Kidney capillary endothelial cell (primary cell): ENCODE results near the gene PRSS27.

Experiments
- DNase-seq: peaks from one replicate; pipeline ENCODE4 v3.0.0-alpha.2; 2018; ENCODE audit warnings: low spot score

The PRSS27 gene

GRCh38 chr16:2720064-2720457 lies at the start of gene PRSS27:
TSS of gene PRSS27 (minus strand) at chr16:2720224. CDS start at chr16:2720160, 64 bp downstream.
- DNase-seq, result no peak

GRCh38 chr16:2769675-2770056 lies 49.6 kb upstream of the PRSS27 start:
- no peak for DNase-seq

GRCh38 chr16:2769100-2769529 lies 49.1 kb upstream of the PRSS27 start:
- DNase-seq, result no peak

DNA sequence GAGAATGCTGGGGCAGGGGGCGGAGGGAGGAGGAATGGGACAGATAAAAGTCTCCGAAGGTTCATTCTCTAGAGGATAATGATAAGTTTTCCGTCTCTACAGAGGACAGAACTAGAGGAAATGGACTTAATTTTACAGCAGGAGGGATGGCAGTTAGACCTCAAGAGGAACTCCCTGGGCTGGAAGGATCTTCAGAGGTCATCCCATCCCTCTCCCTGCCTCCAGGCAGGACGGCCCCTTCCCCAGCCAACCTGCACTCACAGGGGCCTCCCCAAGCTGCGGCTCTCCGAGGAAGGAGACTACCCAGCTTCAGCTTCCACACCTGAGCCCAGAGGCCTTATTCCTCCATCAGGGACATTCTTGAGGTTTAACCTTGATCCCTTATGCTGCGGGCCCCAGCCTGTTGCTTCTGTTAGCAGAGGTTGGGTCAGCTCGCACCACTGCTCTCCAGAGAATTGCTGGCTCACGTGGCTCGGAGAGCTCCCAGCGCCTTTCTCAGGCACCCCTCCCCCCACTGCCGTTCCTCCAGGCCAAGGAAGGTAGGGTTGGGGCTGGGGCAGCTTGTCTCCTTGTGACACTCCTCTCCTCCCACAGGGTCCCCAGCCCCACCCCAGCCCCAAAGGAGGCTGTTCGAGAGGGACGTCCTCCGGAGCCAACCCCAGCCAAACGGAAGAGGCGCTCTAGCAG lies 48.5 kb upstream of the PRSS27 start:
- no peak for DNase-seq

- DNase-seq, result no peak
Observed at GRCh38 chr16:2767891-2768290, 47.9 kb upstream of the PRSS27 start.

GRCh38 chr16:2767140-2767731 lies 47.2 kb upstream of the PRSS27 start:
- DNase-seq, result no peak

- DNase-seq, result no peak
Observed at GRCh38 chr16:2766430-2767139, 46.6 kb upstream of the PRSS27 start.

DNA sequence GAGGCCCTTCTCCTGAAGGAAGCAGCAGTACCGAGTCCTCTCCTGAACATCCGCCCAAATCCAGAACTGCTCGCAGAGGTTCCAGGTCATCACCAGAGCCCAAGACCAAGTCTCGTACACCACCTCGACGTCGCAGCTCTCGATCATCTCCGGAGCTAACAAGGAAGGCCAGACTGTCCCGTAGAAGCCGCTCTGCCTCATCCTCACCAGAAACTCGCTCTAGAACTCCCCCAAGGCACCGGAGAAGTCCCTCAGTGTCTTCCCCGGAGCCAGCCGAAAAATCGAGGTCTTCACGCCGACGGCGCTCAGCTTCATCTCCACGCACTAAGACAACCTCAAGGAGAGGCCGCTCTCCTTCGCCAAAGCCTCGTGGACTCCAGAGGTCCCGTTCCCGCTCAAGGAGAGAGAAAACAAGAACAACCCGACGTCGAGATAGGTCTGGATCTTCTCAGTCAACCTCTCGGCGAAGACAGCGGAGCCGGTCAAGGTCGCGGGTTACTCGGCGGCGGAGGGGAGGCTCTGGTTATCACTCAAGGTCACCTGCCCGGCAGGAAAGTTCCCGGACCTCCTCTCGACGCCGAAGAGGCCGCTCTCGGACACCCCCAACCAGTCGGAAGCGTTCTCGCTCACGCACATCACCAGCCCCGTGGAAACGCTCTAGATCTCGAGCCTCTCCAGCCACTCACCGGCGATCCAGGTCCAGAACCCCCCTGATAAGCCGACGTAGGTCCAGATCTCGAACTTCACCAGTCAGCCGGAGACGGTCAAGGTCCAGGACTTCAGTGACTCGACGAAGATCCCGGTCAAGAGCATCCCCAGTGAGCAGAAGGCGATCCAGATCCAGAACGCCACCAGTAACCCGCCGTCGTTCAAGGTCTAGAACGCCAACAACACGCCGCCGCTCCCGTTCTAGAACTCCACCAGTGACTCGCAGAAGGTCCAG lies 45.7 kb upstream of the PRSS27 start:
- DNase-seq, result no peak

GRCh38 chr16:2764718-2765117 lies 44.7 kb upstream of the PRSS27 start:
- no peak for DNase-seq

- no peak for DNase-seq
Observed at GRCh38 chr16:2763173-2763572, 43.1 kb upstream of the PRSS27 start.

DNA sequence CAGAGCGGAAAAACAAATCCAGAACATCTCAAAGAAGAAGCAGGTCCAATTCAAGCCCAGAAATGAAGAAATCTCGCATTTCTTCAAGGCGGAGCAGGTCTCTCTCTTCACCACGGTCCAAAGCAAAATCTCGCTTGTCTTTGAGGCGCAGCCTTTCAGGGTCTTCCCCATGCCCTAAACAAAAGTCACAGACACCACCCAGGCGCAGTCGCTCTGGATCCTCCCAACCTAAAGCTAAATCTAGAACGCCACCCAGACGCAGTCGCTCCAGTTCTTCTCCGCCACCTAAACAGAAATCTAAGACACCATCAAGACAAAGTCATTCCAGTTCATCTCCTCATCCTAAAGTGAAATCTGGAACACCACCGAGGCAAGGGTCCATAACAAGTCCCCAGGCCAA lies 42.7 kb upstream of the PRSS27 start:
- no peak for DNase-seq

DNA sequence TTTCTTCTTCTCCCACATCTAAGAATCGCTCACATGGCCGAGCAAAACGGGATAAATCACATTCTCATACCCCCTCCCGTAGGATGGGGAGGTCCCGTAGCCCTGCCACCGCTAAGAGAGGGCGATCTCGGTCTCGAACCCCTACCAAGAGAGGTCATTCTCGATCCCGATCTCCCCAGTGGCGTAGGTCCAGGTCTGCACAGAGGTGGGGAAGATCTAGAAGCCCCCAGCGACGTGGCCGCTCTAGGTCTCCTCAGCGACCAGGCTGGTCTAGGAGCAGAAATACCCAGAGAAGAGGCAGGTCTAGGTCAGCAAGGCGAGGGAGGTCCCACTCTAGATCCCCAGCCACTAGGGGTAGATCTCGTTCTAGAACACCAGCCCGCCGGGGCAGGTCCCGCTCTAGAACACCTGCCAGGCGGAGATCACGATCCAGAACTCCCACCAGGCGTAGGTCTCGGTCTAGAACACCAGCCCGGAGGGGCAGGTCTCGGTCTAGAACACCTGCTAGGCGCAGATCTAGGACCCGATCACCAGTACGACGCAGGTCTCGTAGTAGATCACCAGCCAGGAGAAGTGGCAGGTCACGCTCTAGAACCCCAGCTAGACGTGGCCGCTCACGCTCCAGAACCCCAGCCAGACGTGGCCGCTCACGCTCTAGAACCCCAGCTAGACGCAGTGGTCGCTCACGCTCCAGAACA lies 42.0 kb upstream of the PRSS27 start:
- no peak for DNase-seq

GRCh38 chr16:2761472-2761871 lies 41.4 kb upstream of the PRSS27 start:
- no peak for DNase-seq

DNA sequence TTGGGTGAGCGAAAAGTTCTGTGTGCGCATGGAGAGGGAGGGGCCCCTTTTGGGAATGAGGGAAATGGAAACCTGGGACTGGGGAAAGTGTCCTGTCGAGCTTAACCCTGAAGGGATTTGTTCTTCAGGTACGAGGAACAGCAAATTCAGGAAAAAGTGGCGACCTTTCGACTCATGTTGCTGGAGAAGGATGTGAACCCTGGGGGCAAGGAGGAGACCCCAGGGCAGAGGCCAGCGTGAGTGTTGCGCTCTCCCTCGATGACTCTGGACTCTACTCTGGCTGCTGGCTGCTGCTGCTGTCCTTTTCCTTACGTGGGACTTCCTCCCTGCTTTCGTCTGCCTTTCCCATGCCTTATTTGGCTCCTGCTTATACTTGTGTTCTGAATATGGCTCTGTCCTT lies 37.3 kb upstream of the PRSS27 start:
- DNase-seq, result no peak

- DNase-seq, result no peak
Observed at GRCh38 chr16:2756288-2757015, 36.4 kb upstream of the PRSS27 start.

GRCh38 chr16:2755158-2755557 lies 35.1 kb upstream of the PRSS27 start:
- no peak for DNase-seq

GRCh38 chr16:2753733-2754020 lies 33.7 kb upstream of the PRSS27 start:
- no peak for DNase-seq

DNA sequence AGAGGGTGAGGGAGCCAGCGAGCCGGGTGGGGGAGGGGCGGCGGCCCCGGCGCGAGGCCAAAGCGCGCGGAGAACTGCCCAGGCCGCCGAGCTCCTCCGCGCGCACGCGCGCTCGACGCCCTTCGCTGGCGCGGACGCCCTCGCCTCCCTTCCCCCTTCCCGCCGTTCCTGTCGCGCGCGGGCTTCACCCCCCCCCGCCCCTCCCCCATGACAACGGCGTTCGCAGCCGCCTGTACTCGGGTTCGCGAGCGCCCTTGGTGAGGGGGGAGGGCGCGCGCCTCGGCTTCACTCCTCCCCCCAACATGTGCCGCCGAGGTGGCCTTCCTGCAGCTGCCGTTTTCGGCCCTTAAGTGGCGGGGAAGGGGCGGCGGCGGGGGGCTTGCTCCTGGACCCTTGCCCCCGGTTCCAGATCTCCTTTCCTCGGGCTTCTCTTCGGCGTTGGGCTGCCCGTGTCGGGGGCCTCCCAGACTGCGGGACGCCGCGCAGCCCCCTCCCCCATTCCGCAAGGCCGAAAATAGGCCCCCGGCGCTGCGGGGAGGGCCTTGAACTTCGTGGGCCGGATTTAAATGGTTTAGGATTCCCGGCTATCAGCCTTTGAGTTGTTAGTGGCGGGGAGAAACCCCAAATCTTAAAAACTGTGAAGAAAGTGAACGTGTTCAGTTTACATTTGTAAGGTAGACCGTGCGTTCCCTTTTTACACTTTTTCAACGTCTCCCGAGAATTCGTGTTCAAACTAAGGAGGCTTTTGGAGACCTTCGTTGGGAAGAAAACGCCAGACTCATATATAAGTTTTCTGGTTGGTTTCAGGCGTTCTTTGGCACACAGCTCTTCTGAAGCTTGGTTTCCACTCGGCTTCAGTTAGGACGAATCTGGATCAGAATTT lies 33.1 kb upstream of the PRSS27 start:
- DNase-seq, result peak; percentile 46

DNA sequence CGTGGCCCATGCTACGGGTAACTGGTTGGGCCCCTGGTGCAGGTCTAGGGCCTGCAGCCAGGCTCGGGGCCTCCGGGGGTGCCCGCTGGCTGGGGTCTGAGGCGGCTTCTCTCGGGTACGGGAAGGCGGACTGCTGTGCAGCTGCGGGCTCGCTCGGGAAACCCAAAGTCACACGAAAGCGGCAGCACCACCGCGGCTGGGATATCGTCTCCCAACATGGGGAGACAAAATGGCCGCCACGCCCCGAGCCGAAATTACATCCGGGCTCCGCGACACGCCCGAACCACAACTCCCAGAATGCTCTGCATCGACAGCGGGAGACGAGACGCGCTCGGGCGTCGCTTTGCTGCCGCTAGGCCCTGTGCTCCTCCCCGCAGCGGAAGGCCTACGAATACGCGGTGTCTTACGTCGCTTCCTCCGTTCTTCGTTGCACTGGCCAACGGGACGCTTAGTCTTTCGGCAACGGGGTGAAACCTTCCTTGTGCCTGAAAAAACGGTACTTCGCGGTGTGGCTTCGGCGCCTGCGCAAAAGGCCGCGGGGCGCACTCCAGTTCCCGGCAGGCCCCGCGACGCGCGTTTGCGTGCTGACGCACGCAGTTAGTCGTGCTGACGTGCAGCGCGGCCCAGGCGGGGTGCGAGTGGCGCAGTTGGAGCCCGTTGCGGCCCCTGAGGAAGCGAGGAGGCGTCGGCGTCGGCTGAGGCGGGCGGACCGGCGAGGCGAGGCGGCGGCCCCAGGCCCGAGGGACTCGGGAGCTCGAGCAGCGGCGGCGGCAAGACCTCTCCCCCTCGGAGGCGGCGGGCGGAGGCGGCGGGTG lies 32.2 kb upstream of the PRSS27 start, which contains the start of gene SRRM2:
Gene SRRM2, plus strand, starts transcription at position 604 of the 815 bp plus-strand sequence. CDS start 3,727 bp downstream, outside the sequence.
- peak; percentile 95 for DNase-seq
